HFF-Myc (cell line): ENCODE measurements around the gene STAG3.

Experiments
- DNase-seq: peaks from one replicate; pipeline ENCODE4 v3.0.0-alpha.2; 2011; ENCODE audit warnings: low read depth; ENCODE audit errors: extremely low read depth
- H3K4me3 ChIP-seq: replicated peaks from 2 replicates; pipeline ENCODE4 v1.5.1; 2011; ENCODE audit warnings: low read depth, mild to moderate bottlenecking, control low read depth, low read length
- CTCF ChIP-seq: IDR thresholded peaks from 2 replicates; pipeline ENCODE4 v1.5.1; 2012; ENCODE audit warnings: mild to moderate bottlenecking, low read depth, low read length, control low read depth; ENCODE audit errors: missing control alignments

STAG3 gene

DNA sequence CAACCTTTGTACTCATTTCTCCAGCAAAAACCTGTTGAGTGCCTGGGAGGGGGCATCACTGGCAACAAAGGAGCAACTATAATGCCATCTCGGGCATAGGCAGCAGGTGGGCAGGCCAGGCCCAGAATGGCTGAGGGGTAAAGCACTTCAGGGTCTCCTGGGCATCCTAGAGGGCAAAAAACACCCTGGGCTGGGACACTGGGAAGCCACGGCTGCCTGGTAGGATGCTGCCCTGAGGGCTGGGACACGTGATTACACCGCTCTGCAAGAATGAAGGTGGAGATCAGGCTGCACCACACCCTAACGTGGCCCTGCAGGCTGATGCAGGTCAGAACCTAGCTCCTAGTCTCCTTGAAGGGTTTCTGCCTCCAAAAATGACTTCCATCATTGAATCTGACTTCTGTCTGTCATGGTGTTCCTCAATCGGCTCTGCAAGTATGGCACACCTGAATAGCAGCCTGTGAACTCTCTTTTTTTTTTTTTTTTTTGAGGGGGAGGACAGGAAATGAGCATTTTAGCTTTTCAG, 14.6 kb upstream of the STAG3 start:
- no peak for TF ChIP-seq CTCF
- DNase-seq = no peak
- H3K4me3 ChIP-seq = no peak overlapping the region

- no peak for TF ChIP-seq CTCF
- H3K4me3 ChIP-seq = no peak overlapping the region
- DNase-seq = no peak
These were observed 13.8 kb upstream of the STAG3 start for GRCh38 chr7:100163871-100164270.

- H3K4me3 ChIP-seq = no peak overlapping the region
- TF ChIP-seq CTCF = no peak
- DNase-seq = no peak
These were observed 11.3 kb upstream of the STAG3 start for GRCh38 chr7:100166317-100166940.

GRCh38 chr7:100166970-100167911, 10.5 kb upstream of the STAG3 start:
- no peak for DNase-seq
- H3K4me3 ChIP-seq = peak overlapping the region; percentile 41
- no peak for TF ChIP-seq CTCF

- TF ChIP-seq CTCF = no peak
- DNase-seq = no peak
- H3K4me3 ChIP-seq = peak overlapping the region; percentile 41
These were observed 9.8 kb upstream of the STAG3 start for GRCh38 chr7:100167912-100168323.

DNA sequence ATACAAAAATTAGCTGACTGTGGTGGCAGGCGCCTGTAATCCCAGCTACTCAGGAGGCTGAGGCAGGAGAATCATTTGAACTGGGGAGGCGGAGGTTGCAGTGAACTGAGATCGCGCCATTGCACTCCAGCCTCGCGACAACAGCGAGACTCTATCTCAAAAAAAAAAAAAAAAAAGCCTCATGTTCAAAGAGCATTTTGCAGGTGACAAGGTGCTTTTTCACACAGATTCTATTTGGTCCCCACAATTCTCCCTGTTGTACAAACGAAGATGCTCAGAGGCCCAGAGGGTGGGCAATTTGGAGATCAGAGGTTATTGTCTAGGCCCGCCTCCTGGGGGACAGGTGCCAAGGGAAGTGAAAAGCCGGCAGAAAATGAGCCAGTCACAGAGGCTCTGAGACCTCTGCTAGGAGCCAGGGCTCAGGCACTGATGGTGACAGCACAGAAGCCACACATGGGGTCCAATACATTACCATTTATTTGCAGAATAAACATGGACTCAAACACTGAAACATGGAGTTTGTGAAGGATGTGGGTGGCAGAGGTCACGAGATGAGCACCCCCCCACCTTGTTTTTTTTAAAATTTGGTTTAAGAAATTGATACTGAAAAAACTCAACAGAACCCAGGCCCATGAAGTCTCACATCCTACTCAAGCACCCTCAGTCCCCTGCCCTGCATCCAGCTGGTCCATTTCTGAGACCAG, 8.4 kb upstream of the STAG3 start:
- no peak for TF ChIP-seq CTCF
- no peak for DNase-seq
- no peak overlapping the region for H3K4me3 ChIP-seq
